ENCODE measurements around the gene ATP6V0B. TPM values are rescaled to one million over a fixed set of nuclear protein-coding genes. Genes with fewer than 3 reads are reported as not detected.

The ATP6V0B gene
- total RNA-seq, 4 donors from 2014 or later, result 70.1 to 169 (median 135) TPM

DNA sequence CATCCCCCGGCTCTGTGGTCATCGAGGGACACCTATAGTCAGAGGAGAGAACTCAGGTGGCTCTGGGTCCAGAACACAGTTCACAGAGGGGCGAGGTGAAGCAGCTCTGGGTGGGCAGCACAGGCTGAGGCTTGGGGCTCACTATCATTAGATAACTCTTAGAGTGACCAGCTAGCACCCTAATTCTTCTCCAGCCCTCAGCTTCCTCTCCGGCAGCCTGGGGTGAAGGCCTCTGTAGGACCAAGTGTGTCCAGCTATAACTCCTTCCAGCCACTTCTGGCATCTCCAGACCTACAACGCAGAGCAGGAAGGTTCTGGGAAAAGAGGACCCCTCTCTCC is 39.8 kb upstream of the ATP6V0B start:
- intact Hi-C loops (cut with DNase I), result loop anchor here (2.0 kb wide), 1 partner anchor 172 kb away; no protein-coding TSS in a partner anchor
- Histone ChIP-seq H3K4me3 (peak overlapping the region in 1 of 4 donors; percentile 69), H3K27me3 (peaks cover 0 to 22% (median 0%) of the 10 kb centered on the region in 4 donors), H3K4me1 (peaks cover 25 to 82% (median 56%) of the 10 kb centered on the region in 3 donors), H3K9me3 (no peaks in the 10 kb centered on the region), H3K27ac (peak overlapping the region; percentile 16 to 74 (median 62)), H3K36me3 (peaks cover 0 to 3% (median 0%) of the 10 kb centered on the region in 3 donors)
- no peak for TF ChIP-seq POLR2A (IDR thresholded peaks at IDR 0.05)
- TF ChIP-seq, protein P1, sequence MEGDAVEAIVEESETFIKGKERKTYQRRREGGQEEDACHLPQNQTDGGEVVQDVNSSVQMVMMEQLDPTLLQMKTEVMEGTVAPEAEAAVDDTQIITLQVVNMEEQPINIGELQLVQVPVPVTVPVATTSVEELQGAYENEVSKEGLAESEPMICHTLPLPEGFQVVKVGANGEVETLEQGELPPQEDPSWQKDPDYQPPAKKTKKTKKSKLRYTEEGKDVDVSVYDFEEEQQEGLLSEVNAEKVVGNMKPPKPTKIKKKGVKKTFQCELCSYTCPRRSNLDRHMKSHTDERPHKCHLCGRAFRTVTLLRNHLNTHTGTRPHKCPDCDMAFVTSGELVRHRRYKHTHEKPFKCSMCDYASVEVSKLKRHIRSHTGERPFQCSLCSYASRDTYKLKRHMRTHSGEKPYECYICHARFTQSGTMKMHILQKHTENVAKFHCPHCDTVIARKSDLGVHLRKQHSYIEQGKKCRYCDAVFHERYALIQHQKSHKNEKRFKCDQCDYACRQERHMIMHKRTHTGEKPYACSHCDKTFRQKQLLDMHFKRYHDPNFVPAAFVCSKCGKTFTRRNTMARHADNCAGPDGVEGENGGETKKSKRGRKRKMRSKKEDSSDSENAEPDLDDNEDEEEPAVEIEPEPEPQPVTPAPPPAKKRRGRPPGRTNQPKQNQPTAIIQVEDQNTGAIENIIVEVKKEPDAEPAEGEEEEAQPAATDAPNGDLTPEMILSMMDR (IDR thresholded peaks at IDR 0.05), result no peak
- DNase-seq, result no peak
- 64 to 73% methylated on average over 2 of the region's 5 CpGs for WGBS, 2 donors

DNA sequence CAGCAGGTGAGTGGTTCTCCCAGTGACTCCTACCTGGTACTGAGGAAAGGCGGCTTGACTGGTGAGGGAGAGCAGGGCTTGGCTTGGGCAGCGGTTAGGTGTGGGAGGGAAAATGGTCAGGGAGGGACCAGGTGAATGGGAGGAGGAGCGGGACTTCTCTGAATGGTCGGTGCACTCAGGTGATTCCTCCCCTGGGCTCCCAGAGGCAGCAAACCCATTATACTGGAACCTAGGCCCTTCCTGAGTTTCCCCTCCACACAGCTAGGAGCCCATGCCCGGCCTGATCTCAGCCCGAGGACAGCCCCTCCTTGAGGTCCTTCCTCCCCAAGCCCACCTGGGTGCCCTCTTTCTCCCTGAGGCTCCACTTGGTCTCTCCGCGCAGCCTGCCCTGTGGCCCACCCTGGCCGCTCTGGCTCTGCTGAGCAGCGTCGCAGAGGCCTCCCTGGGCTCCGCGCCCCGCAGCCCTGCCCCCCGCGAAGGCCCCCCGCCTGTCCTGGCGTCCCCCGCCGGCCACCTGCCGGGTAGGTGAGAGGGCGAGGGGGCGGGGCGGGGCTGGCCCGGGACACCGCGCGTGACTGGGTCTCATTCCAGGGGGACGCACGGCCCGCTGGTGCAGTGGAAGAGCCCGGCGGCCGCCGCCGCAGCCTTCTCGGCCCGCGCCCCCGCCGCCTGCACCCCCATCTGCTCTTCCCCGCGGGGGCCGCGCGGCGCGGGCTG is 38.9 kb upstream of the ATP6V0B start:
- H3K4me3 ChIP-seq, result peak overlapping the region; percentile 37 to 69 (median 47)
- 41 to 43% methylated on average over 2 to 7 of the region's 48 CpGs for WGBS, 2 donors
- H3K27ac ChIP-seq, result peak overlapping the region; percentile 26 to 74 (median 44)
- TF ChIP-seq, protein P1 (IDR thresholded peaks at IDR 0.05), result no peak
- TF ChIP-seq POLR2A (IDR thresholded peaks at IDR 0.05), result no peak
- H3K27me3 ChIP-seq, result peaks cover 0 to 22% (median 0%) of the 10 kb centered on the region in 4 donors
- no peaks in the 10 kb centered on the region for H3K9me3 ChIP-seq
- peaks cover 25 to 73% (median 47%) of the 10 kb centered on the region in 3 donors for H3K4me1 ChIP-seq
- intact Hi-C loops (cut with DNase I), result loop anchor here (2.0 kb wide), 1 partner anchor 173 kb away; no protein-coding TSS in a partner anchor
- DNase-seq, result no peak
- H3K36me3 ChIP-seq, result peaks cover 0 to 3% (median 0%) of the 10 kb centered on the region in 3 donors

- Histone ChIP-seq H3K27ac (peak overlapping the region; percentile 20 to 74 (median 43)), H3K9me3 (no peaks in the 10 kb centered on the region), H3K4me3 (peak overlapping the region; percentile 37 to 69 (median 47)), H3K36me3 (peaks cover 0 to 3% (median 0%) of the 10 kb centered on the region in 3 donors), H3K27me3 (peaks cover 0 to 22% (median 0%) of the 10 kb centered on the region in 4 donors), H3K4me1 (peaks cover 25 to 66% (median 43%) of the 10 kb centered on the region in 3 donors)
- no peak for TF ChIP-seq POLR2A (IDR thresholded peaks at IDR 0.05)
- TF ChIP-seq, protein P1 (IDR thresholded peaks at IDR 0.05), result no peak
- DNase-seq, result no peak
- intact Hi-C loops (cut with DNase I), result no loop called here
- WGBS, 2 donors, result 78% methylated on average over 2 of the region's 56 CpGs; no CpG with 5 or more reads in 1 of the 2 donors
These were observed 38.2 kb upstream of the ATP6V0B start for GRCh38 chr1:43936431-43937151.

- Histone ChIP-seq H3K9me3 (no peaks in the 10 kb centered on the region), H3K27ac (peak overlapping the region; percentile 9 to 74 (median 40)), H3K27me3 (peaks cover 0 to 22% (median 0%) of the 10 kb centered on the region in 4 donors), H3K4me3 (no peak overlapping the region), H3K36me3 (peaks cover 0 to 3% (median 0%) of the 10 kb centered on the region in 3 donors), H3K4me1 (peaks cover 25 to 61% (median 43%) of the 10 kb centered on the region in 3 donors)
- intact Hi-C loops (cut with DNase I), result no loop called here
- WGBS, 2 donors, result 40 to 52% methylated on average over 3 to 4 of the region's 8 CpGs
- TF ChIP-seq, protein P1 (IDR thresholded peaks at IDR 0.05), result no peak
- TF ChIP-seq POLR2A (IDR thresholded peaks at IDR 0.05), result no peak
- DNase-seq, result no peak
These were observed 37.4 kb upstream of the ATP6V0B start for GRCh38 chr1:43937179-43937865.
